MM.1S (cell line): Measurements from ENCODE around the gene ALDH1A2.
A peak's percentile ranks its signal among the peaks of the same experiment; 100 is the strongest.

Experiments
- DNase-seq: peaks from one replicate; pipeline ENCODE4 v3.0.0-alpha.2; 2015
- H2AFZ ChIP-seq: fragments of 300-600 bp; sonication (generic); 2 replicates; pipeline ENCODE4 v1.6.0; 2016; ENCODE audit warnings: antibody characterized with exemption, low read length
- H3F3A ChIP-seq: fragments of 300-600 bp; sonication (generic); 2 replicates; pipeline ENCODE4 v1.6.1; 2016; ENCODE audit warnings: mild to moderate bottlenecking, antibody characterized with exemption, low read length, moderate library complexity, mixed read lengths; ENCODE audit not compliant: insufficient read depth
- H3K27ac ChIP-seq: fragments of 300-600 bp; sonication (generic); 2 replicates; pipeline ENCODE4 v1.5.1; 2016; ENCODE audit warnings: mild to moderate bottlenecking, low read length
- H3K27me3 ChIP-seq: fragments of 300-600 bp; sonication (generic); replicated peaks from 2 replicates; pipeline ENCODE4 v1.6.0; 2016; ENCODE audit warnings: low read length; ENCODE audit not compliant: insufficient read depth
- H3K36me3 ChIP-seq: fragments of 300-600 bp; sonication (generic); replicated peaks from 2 replicates; pipeline ENCODE4 v1.6.1; 2016; ENCODE audit warnings: mild to moderate bottlenecking, low read length, mixed read lengths; ENCODE audit not compliant: insufficient read depth
- H3K4me1 ChIP-seq: fragments of 300-600 bp; sonication (generic); 2 replicates; pipeline ENCODE4 v1.6.1; 2016; ENCODE audit warnings: low read length, mixed read lengths
- H3K4me2 ChIP-seq: fragments of 300-600 bp; sonication (generic); 2 replicates; pipeline ENCODE4 v1.6.0; 2016; ENCODE audit warnings: low read depth, low read length
- H3K4me3 ChIP-seq: fragments of 300-600 bp; sonication (generic); 2 replicates; pipeline ENCODE4 v1.5.1; 2016; ENCODE audit warnings: low read length, mixed read lengths
- H3K79me2 ChIP-seq: fragments of 300-600 bp; sonication (generic); 2 replicates; pipeline ENCODE4 v1.6.1; 2016; ENCODE audit warnings: mixed run types, low read length, mixed read lengths
- H3K9ac ChIP-seq: fragments of 300-600 bp; sonication (generic); 2 replicates; pipeline ENCODE4 v1.6.1; 2016; ENCODE audit warnings: low read length, mixed read lengths
- H3K9me2 ChIP-seq: fragments of 300-600 bp; sonication (generic); replicated peaks from 2 replicates; pipeline ENCODE4 v1.6.1; 2016; ENCODE audit warnings: mild to moderate bottlenecking, low read length, mixed read lengths; ENCODE audit not compliant: insufficient read depth
- H3K9me3 ChIP-seq: fragments of 300-600 bp; sonication (generic); replicated peaks from 2 replicates; pipeline ENCODE4 v1.6.1; 2016; ENCODE audit warnings: mild to moderate bottlenecking, low read length, mixed read lengths; ENCODE audit not compliant: insufficient read depth
- H4K20me1 ChIP-seq: fragments of 300-600 bp; sonication (generic); 2 replicates; pipeline ENCODE4 v1.6.1; 2016; ENCODE audit warnings: mild to moderate bottlenecking, low read length, moderate library complexity, mixed read lengths; ENCODE audit not compliant: insufficient read depth
- CTCF ChIP-seq: fragments of 300-600 bp; sonication (generic); IDR thresholded peaks from 2 replicates; pipeline ENCODE4 v1.5.1; 2016; ENCODE audit warnings: antibody characterized with exemption, low read length, mixed read lengths
- EZH2 ChIP-seq: fragments of 300-600 bp; sonication (generic); optimal IDR thresholded peaks from 2 replicates; pipeline ENCODE3; 2017; ENCODE audit warnings: low read depth, mild to moderate bottlenecking, antibody characterized with exemption, low read length, mixed read lengths
- EZH2phosphoT487 ChIP-seq: fragments of 300-600 bp; sonication (generic); IDR thresholded peaks from 2 replicates; pipeline ENCODE4 v1.6.1; 2018; ENCODE audit warnings: antibody characterized with exemption, low read length

ALDH1A2 gene

GRCh38 chr15:57951328-57951932 lies 114.1 kb downstream of the ALDH1A2 start:
- no peaks in the 10 kb centered on the region for H3K79me2 ChIP-seq
- no peak overlapping the region for H3K9ac ChIP-seq
- no peaks in the 10 kb centered on the region for H3K9me3 ChIP-seq
- no peak overlapping the region for H3K4me2 ChIP-seq
- no peak overlapping the region for H3K27ac ChIP-seq
- no peaks in the 10 kb centered on the region for H3K36me3 ChIP-seq
- DNase-seq, result no peak
- H3K4me1 ChIP-seq, result no peaks in the 10 kb centered on the region
- no peaks in the 10 kb centered on the region for H4K20me1 ChIP-seq
- H3K4me3 ChIP-seq, result no peak overlapping the region
- H3F3A ChIP-seq, result no peaks in the 10 kb centered on the region
- H2AFZ ChIP-seq, result 0 out of 2 replicates have a peak overlapping the region, but pooled peaks have one; percentile 1
- TF ChIP-seq EZH2, result no peak
- TF ChIP-seq EZH2phosphoT487, result no peak
- TF ChIP-seq CTCF, result no peak
- no peaks in the 10 kb centered on the region for H3K27me3 ChIP-seq
- H3K9me2 ChIP-seq, result no peaks in the 10 kb centered on the region

GRCh38 chr15:57950381-57950946 lies 115.0 kb downstream of the ALDH1A2 start:
- Histone ChIP-seq H3K4me3 (no peak overlapping the region), H4K20me1 (no peaks in the 10 kb centered on the region), H3K9me2 (no peaks in the 10 kb centered on the region), H3K9ac (no peak overlapping the region), H3K79me2 (no peaks in the 10 kb centered on the region), H3K4me2 (no peak overlapping the region), H3K9me3 (no peaks in the 10 kb centered on the region), H3K36me3 (no peaks in the 10 kb centered on the region), H2AFZ (no peak overlapping the region), H3K27ac (no peak overlapping the region), H3F3A (no peaks in the 10 kb centered on the region), H3K4me1 (no peaks in the 10 kb centered on the region), H3K27me3 (no peaks in the 10 kb centered on the region)
- DNase-seq, result no peak
- TF ChIP-seq EZH2phosphoT487 (no peak), CTCF (no peak), EZH2 (no peak)

- Histone ChIP-seq H3K79me2 (no peaks in the 10 kb centered on the region), H3K4me3 (no peak overlapping the region), H3K4me2 (no peak overlapping the region), H3K9me2 (no peaks in the 10 kb centered on the region), H3K9me3 (no peaks in the 10 kb centered on the region), H4K20me1 (no peaks in the 10 kb centered on the region), H2AFZ (no peak overlapping the region), H3K9ac (no peak overlapping the region), H3K4me1 (no peaks in the 10 kb centered on the region), H3K36me3 (no peaks in the 10 kb centered on the region), H3K27me3 (no peaks in the 10 kb centered on the region), H3F3A (no peaks in the 10 kb centered on the region), H3K27ac (no peak overlapping the region)
- TF ChIP-seq EZH2phosphoT487 (no peak), CTCF (no peak)
- no peak for DNase-seq
Observed at GRCh38 chr15:57949374-57949943, 116.1 kb downstream of the ALDH1A2 start.
